ENCODE data around the gene THBS2.

- no peak for TF ChIP-seq TAF1 (IDR thresholded peaks at IDR 0.05; ENCODE audit: low read depth, low read length)
- no peak for TF ChIP-seq POLR2AphosphoS5 (IDR thresholded peaks at IDR 0.05; ENCODE audit: low read depth, low read length)
- no peak for TF ChIP-seq POLR2A (IDR thresholded peaks at IDR 0.05; ENCODE audit: low read depth, low read length)
Measured at GRCh38 chr6:169300916-169301315, 47.3 kb upstream of the THBS2 start.
